GM12878 (cell line): ENCODE data around the gene LRFN2. TPM values are rescaled to one million over a fixed set of nuclear protein-coding genes. Genes with fewer than 3 reads are reported as not detected.

ENCODE experiments used
- ATAC-seq: fragments of 200-7000 bp; cut with Tn5 transposase; 3 replicates; pipeline ENCODE4 v1.9.1; 2020; ENCODE audit warnings: mild to moderate bottlenecking, moderate library complexity
- BruUV-seq: library from RNA; stranded (reverse); fragments of 400-500 nt; replicated peaks from 2 replicates; lab custom pipeline; 2021; lab: Mats Ljungman, UMichigan
- CTCF ChIA-PET: fragments of 300-600 bp; sonication (Branson Sonifier 250); formaldehyde crosslinking; extraction: SDS; loops from one replicate; lab custom pipeline; 2021; ENCODE audit warnings: inconsistent platforms; lab: Yijun Ruan, JAX
- POLR2A ChIA-PET: fragments of 350-600 bp; formaldehyde crosslinking; extraction: SDS; loops from one replicate; lab custom pipeline; 2021; ENCODE audit warnings: inconsistent platforms; lab: Charles Lee
- RAD21 ChIA-PET: fragments of 300-600 bp; sonication (Branson Sonifier 250); formaldehyde crosslinking; loops from one replicate; lab custom pipeline; 2023; ENCODE audit warnings: antibody characterized with exemption; ENCODE audit not compliant: unreplicated experiment; lab: Charles Lee
- SMC1A ChIA-PET: fragments of 300-600 bp; sonication (Branson Sonifier 250); formaldehyde crosslinking; loops from one replicate; lab custom pipeline; 2023; ENCODE audit not compliant: unreplicated experiment, uncharacterized antibody; lab: Charles Lee
- DNase-seq: peaks from one replicate; pipeline ENCODE4 v3.0.0-alpha.2; 2011; ENCODE audit warnings: low read depth, low spot score
- FAIRE-seq: peaks from 3 replicates; lab custom pipeline; 2011; peaks lifted over from hg19 to GRCh38; lab: Jason Lieb, UNC
- H2AFZ ChIP-seq: 2 replicates; pipeline ENCODE4 v1.6.0; 2011; ENCODE audit warnings: low read depth, low read length, control low read depth; ENCODE audit not compliant: control insufficient read depth
- H3K27ac ChIP-seq: 2 replicates; pipeline ENCODE4 v1.5.1; 2011; ENCODE audit warnings: control low read depth; ENCODE audit not compliant: control insufficient read depth, insufficient read depth
- H3K27me3 ChIP-seq, 2 experiments: replicated peaks in 1 of 2; 2 replicates each; pipeline versions ENCODE4 v1.6.0 to v1.6.1; 2011; ENCODE audit warnings: low read length in 1 of 2; ENCODE audit not compliant: control insufficient read depth in 2 of 2, insufficient read depth in 2 of 2
- H3K36me3 ChIP-seq, 2 experiments: 2 replicates each; pipeline ENCODE4 v1.5.1; 2011; ENCODE audit warnings: low read length in 1 of 2; ENCODE audit not compliant: control insufficient read depth in 2 of 2, insufficient read depth in 2 of 2
- H3K4me1 ChIP-seq: 2 replicates; pipeline ENCODE4 v1.6.1; 2011; ENCODE audit warnings: mild to moderate bottlenecking, low read length, moderate library complexity, mixed read lengths; ENCODE audit not compliant: control insufficient read depth, insufficient read depth
- H3K4me2 ChIP-seq: 2 replicates; pipeline ENCODE4 v1.6.0; 2011; ENCODE audit warnings: control low read depth; ENCODE audit not compliant: control insufficient read depth, insufficient read depth
- H3K4me3 ChIP-seq: fragments of 200-600 bp; sonication (generic); 2 replicates; pipeline ENCODE4 v1.5.1; 2016
- H3K79me2 ChIP-seq: 2 replicates; pipeline ENCODE4 v1.6.0; 2011; ENCODE audit warnings: low read length; ENCODE audit not compliant: control insufficient read depth, insufficient read depth
- H3K9ac ChIP-seq: 2 replicates; pipeline ENCODE4 v1.8.0; 2011; ENCODE audit warnings: low read length, control low read depth, mixed read lengths; ENCODE audit not compliant: control insufficient read depth, insufficient read depth
- H3K9me3 ChIP-seq: replicated peaks from 3 replicates; pipeline ENCODE4 v1.5.1; 2011; ENCODE audit warnings: mild to moderate bottlenecking, low read length; ENCODE audit not compliant: control insufficient read depth, insufficient read depth
- H4K20me1 ChIP-seq: 2 replicates; pipeline ENCODE4 v1.6.0; 2011; ENCODE audit not compliant: control insufficient read depth, insufficient read depth
- ASH2L ChIP-seq: fragments of 300-600, 200-600 bp; sonication (generic); IDR thresholded peaks from 2 replicates; pipeline ENCODE4 v1.6.1; 2017; ENCODE audit warnings: low read depth, mild to moderate bottlenecking, borderline replicate concordance
- ATF2 ChIP-seq: IDR thresholded peaks from 2 replicates; pipeline ENCODE4 v1.6.1; 2012; ENCODE audit warnings: low read length, inconsistent platforms
- EED ChIP-seq: sonication (generic); IDR thresholded peaks from 2 replicates; pipeline ENCODE4 v1.6.1; 2016; ENCODE audit warnings: antibody characterized with exemption, low read depth
- FOXK2 ChIP-seq: fragments of 450-650 bp; IDR thresholded peaks from 2 replicates; pipeline ENCODE4 v1.6.1; 2017; ENCODE audit warnings: mild to moderate bottlenecking, moderate library complexity
- IRF3 ChIP-seq: fragments of 450-650 bp; IDR thresholded peaks from 2 replicates; pipeline ENCODE4 v1.6.1; 2014; ENCODE audit warnings: mild to moderate bottlenecking
- ZNF217 ChIP-seq: fragments of 450-650 bp; IDR thresholded peaks from 2 replicates; pipeline ENCODE4 v1.6.1; 2017; ENCODE audit warnings: antibody characterized with exemption, mild to moderate bottlenecking
- WGBS: methylation state at CpG from one replicate; pipeline ENCODE4 v1.1.6; 2016; ENCODE audit warnings: low lambda C conversion rate; ENCODE audit not compliant: insufficient replicate concordance, insufficient coverage; ENCODE audit errors: missing lambda C conversion rate; 5-methylcytosine and 5-hydroxymethylcytosine counted together
- in situ Hi-C: fragments of 300-500 bp; cut with MboI; formaldehyde crosslinking; loops from 9 replicates; pipeline ENCODE4 v1.14.3; 2018; ENCODE audit warnings: mixed read lengths
- intact Hi-C: fragments of 100-400 bp; cut with micrococcal nuclease; formaldehyde crosslinking; loops from one replicate; pipeline ENCODE4 v1.14.2; 2022; ENCODE audit not compliant: unreplicated experiment
- polyA plus RNA-seq, 11 experiments: library from polyadenylated mRNA; depleted of rRNA in 4 of 11; unstranded in 6 of 11; stranded (reverse) in 5 of 11; fragments of >200 nt; fragmentation: Nextera tagmentation in 4 of 11; fragmentation: Illumina TruSeq in 1 of 11; extraction: Ambion mirVana in 4 of 11; extraction: Trizol in 1 of 11; gene quantifications; 1 replicate in 1 of 11; 2 replicates in 10 of 11; pipeline versions ENCODE4 v1.2.1 to v1.2.3, GENCODE V29; 2011 to 2016; ENCODE audit warnings: inconsistent platforms in 2 of 11, missing spikeins in 2 of 11, low read depth in 1 of 11
- total RNA-seq, 4 experiments: library from RNA; depleted of rRNA in 3 of 4; stranded (reverse); fragments of >200 nt in 3 of 4; fragmentation: Illumina TruSeq in 1 of 4; extraction: Trizol in 1 of 4; gene quantifications; 2 replicates each; pipeline versions ENCODE4 v1.2.1 to v1.2.3, GENCODE V29; 2013 to 2021

The LRFN2 gene
- total and polyA plus RNA-seq, 10 of the 15 experiments (the other 5 are each of a cell fraction or from before 2014, with no cell fraction given) = not detected

DNA sequence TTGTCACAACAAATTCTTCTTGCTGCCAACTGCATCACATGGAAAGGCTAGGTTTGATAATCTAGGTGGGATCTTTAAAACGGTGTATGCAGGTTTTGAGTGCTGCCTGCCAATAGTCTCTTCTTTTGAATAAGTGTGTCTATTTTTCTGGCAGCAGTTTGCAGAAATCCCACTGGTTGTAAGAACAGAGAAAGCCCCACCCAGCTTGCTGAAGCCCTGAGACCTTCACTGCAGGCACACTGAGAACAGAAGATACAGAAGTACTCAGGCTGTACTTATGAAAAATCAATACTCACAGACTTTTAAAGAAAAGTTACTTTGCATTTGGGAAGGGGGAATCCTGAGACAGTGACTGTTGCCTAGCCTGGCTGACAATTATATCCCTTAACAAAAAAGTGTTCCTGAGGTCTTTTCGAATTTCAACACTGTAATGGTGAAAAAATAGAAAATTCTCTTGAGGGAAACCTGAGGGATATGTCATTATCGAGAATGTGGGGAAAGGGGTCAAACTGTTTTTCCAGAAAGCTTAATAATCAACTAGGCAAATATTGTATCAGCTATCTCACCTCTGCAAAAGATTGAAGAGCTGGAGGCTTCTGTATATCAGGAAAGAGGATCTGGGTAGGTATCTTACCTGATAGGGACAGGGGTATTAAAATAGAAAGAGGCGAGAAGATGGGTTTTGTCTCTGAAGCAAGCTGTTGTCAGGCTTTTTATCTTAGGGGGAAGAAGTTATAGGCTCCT is 199.9 kb downstream of the LRFN2 start:
- H3K4me1 ChIP-seq = no peaks in the 10 kb centered on the region
- ATAC-seq = no peak

More for the DNA sequence above, 199.9 kb downstream of the LRFN2 start:
- no peaks in the 10 kb centered on the region for H3K79me2 ChIP-seq
- CTCF ChIA-PET = no interaction called here
- H4K20me1 ChIP-seq = no peaks in the 10 kb centered on the region
- POLR2A ChIA-PET = no interaction called here
- no peak for TF ChIP-seq IRF3
- no peak for TF ChIP-seq ASH2L
- TF ChIP-seq FOXK2 = no peak
- no peak for TF ChIP-seq EED
- TF ChIP-seq ZNF217 = no peak
- no peak for TF ChIP-seq ATF2
- TF ChIP-seq, all 136 proteins: peak for 0
- Histone ChIP-seq H3K27ac (no peak overlapping the region), H3K4me3 (no peak overlapping the region), H2AFZ (no peak overlapping the region), H3K9ac (no peak overlapping the region), H3K36me3 (no peaks in the 10 kb centered on the region), H3K9me3 (no peaks in the 10 kb centered on the region), H3K4me2 (no peak overlapping the region), H3K27me3 (no peaks in the 10 kb centered on the region; a peak in 2 of 4 replicates)
- SMC1A ChIA-PET = no interaction called here
- no TSS peak for BruUV-seq
- FAIRE-seq = no peak
- RAD21 ChIA-PET = no interaction called here
- DNase-seq = no peak
- intact Hi-C loops (no loop called here), in situ Hi-C loops (no loop called here)
- 1% methylated on average over 4 of the region's 4 CpGs for WGBS
